GM18519 (cell line): ENCODE measurements around the gene IREB2.

ENCODE experiments used
- ATAC-seq: cut with Tn5 transposase; IDR thresholded peaks from one replicate; pipeline ENCODE4 v1.9.1; 2021; ENCODE audit warnings: mild to moderate bottlenecking, moderate library complexity; ENCODE audit not compliant: unreplicated experiment, low FRiP score

The IREB2 gene

DNA sequence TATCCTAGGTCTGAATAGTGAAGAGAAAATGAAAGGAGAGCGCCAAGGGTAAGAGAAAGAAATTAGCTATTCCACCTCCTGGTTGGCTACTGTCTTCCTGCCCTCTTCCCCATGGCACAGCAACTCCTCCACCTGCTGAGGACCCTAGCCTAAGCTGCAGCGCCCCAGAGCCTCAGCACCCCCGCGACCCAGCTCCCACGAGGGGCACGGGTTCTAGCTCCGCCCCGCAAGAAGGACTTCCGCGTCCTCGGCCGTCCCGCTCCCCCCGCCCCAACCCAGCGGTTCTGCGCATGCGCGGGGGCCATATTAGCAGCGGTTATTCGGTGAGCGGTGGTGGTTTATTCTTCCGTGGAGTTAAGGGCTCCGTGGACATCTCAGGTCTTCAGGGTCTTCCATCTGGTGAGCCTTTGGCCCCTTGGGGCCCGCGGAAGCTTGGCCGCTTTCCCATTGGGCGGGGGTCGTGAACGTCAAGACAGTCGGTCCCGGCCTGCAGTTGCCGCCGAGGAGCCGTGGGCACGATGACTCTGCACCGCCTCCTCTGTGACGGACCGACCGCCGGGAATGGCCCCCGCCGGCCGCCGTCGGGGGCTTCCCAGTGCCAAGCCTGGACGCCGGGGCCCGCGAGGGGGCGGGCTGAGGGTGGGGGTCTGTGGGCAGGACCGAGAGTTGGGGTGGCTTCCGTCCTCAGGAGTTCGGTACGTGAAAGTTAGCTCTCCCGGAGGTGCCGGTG lies 102.3 kb downstream of the IREB2 start, which contains the start of gene PSMA4:
TSS of gene PSMA4 (plus strand) at position 304 of the 730 bp plus-strand sequence. CDS start 1,484 bp downstream, outside the sequence.
- peak; percentile 47 for ATAC-seq

DNA sequence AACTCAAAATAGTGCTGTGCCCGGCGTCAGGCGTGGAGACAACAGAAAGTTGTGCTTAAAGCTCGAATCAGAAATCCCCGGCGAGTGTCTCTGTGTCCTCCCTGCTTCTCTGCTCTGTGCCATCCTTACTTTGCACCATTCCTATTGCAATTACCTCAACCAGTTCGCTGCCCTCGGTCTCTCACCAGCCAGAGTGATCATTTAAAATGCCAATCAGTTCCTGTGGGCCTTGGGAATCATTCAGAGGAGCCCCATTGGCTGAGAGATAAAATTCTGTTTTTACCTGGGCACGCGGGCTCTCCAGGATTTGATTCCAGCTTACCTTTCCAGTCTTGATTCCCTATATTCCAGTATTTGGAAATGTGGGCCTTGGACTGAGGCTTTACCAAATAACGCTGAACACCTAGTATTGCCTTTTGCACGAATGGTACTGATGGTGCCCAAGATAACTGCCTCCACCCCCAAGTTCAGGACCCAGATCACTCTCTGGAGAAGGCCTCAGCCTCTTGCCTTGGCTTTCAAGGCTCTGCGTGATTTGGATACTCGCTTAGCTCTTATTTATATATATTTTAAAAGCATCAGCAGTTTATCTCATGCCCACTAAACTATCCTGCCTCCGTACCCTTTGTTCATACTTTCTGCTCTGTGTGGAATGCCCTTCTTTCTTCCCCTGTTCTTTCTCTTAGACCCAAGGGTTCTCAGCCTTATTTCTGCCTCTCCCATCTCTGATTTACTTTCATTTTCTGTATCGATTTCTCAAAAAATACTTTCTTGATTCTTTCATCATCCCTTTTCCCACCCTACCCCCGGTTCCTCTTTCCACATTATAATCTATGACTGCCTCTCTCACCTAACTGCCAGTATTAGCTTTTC lies 103.1 kb downstream of the IREB2 start:
- ATAC-seq = no peak

GRCh38 chr15:78541744-78542034 lies 103.7 kb downstream of the IREB2 start:
- ATAC-seq = no peak

DNA sequence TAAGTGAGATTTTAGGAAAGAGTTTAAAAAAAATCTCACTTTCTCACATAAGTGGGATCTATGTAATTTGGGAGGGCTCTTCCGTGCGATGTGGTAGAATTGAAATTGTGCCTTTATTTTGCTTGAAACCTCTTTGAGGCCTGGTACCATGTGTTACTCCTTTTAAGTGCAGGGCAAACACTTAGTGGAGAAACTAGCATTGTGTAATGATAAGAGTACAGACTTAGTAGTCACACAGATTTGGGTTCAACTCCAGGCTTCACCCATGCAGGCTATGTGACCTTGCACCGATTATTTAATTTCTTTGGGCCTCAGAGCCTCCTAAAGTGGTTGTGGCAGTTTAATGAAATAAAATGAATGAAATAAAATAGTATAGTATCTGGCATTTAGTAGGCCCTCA lies 104.6 kb downstream of the IREB2 start:
- no peak for ATAC-seq

GRCh38 chr15:78550194-78550593 lies 112.2 kb downstream of the IREB2 start:
- ATAC-seq = no peak

DNA sequence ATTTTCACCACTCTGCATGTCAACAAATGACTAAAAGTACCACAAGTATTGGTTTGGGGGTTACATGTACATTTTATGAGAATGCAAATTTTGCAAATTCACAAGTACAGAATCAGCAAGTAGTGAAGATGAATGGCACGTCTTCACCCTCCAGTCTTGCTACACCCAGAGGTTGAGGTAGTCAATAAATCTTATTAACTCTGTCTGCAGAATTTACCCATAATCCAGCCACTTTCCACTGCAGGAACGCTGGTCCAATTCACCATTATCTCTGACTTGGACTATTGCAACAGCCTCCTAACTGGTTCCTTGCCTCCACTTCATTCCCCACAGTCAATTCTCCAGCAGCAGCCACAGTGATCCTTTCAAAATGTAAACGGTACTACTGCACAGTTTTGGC lies 112.8 kb downstream of the IREB2 start:
- no peak for ATAC-seq
